Naive thymus-derived CD8-positive, alpha-beta T cell (primary cell): ENCODE measurements around the gene ZBTB7C. TPM values are rescaled to one million over a fixed set of nuclear protein-coding genes. Genes with fewer than 3 reads are reported as not detected.

Experiments
- ATAC-seq, 2 donors: fragments of 150-1000 bp; cut with Tn5 transposase in 1 of 2; sonication (Bioruptor Pico), chemical (Tn5 transposase) in 1 of 2; 1 replicate in 1 of 2; 2 replicates in 1 of 2; pipeline ENCODE4 v1.10.0; 2021; ENCODE audit warnings: mild to moderate bottlenecking in 2 of 2, moderate library complexity in 2 of 2
- POLR2A ChIA-PET: fragments of 350-600 bp; sonication (Branson Sonifier 250); formaldehyde crosslinking; loops from one replicate; lab custom pipeline; 2021; ENCODE audit warnings: antibody characterized with exemption; lab: Charles Lee
- DNase-seq, 10 donors: peaks; one replicate each; pipeline versions ENCODE4 v3.0.0 to v3.0.0-alpha.2; 2020 to 2022
- H3K27ac Mint-ChIP-seq, 10 donors: one replicate each; pipeline ENCODE4 v1.8.0; 2020 to 2022; ENCODE audit warnings: mild to moderate bottlenecking in 10 of 10, mixed read lengths in 10 of 10, moderate library complexity in 4 of 10, inconsistent platforms in 1 of 10
- H3K27me3 Mint-ChIP-seq, 5 donors: one replicate each; pipeline ENCODE4 v1.8.0; 2021 to 2022; ENCODE audit warnings: mixed read lengths in 5 of 5
- H3K36me3 Mint-ChIP-seq, 3 donors: one replicate each; pipeline ENCODE4 v1.8.0; 2020 to 2022; ENCODE audit warnings: mixed read lengths in 3 of 3, mild to moderate bottlenecking in 2 of 3, inconsistent platforms in 1 of 3
- H3K4me1 Mint-ChIP-seq, 4 donors: one replicate each; pipeline ENCODE4 v1.8.0; 2021 to 2022; ENCODE audit warnings: mixed read lengths in 4 of 4
- H3K4me3 Mint-ChIP-seq, 10 donors: one replicate each; pipeline ENCODE4 v1.8.0; 2020 to 2022; ENCODE audit warnings: mild to moderate bottlenecking in 10 of 10, mixed read lengths in 10 of 10, moderate library complexity in 6 of 10, inconsistent platforms in 1 of 10
- H3K9me3 Mint-ChIP-seq, 9 donors: one replicate each; pipeline ENCODE4 v1.8.0; 2020 to 2022; ENCODE audit warnings: mixed read lengths in 9 of 9, mild to moderate bottlenecking in 3 of 9, inconsistent platforms in 1 of 9, moderate library complexity in 1 of 9
- polyA plus RNA-seq, 3 donors: library from polyadenylated mRNA; unstranded; fragments of 300-500 nt; fragmentation: Illumina TruSeq; gene quantifications; one replicate each; pipeline ENCODE4 v1.2.3, GENCODE V29; 2021
- total RNA-seq, 8 experiments: library from RNA in 2 of 8; stranded (reverse) in 2 of 8; gene quantifications; one replicate each; pipeline ENCODE4 v1.2.3 and lab custom pipeline; 2021 to 2026

ZBTB7C gene
- total and polyA plus RNA-seq, 5 experiments from 2014 or later, result not detected

GRCh38 chr18:48200631-48201336 lies 208.4 kb downstream of the ZBTB7C start:
- no peaks in the 10 kb centered on the region for H3K4me1 Mint-ChIP-seq
- DNase-seq (no peak), ATAC-seq (no peak)
- peaks cover 20 to 69% (median 51%) of the 10 kb centered on the region in 5 donors for H3K27me3 Mint-ChIP-seq
- POLR2A ChIA-PET, result no interaction called here
- peaks cover 0 to 4% (median 0%) of the 10 kb centered on the region in 9 donors for H3K9me3 Mint-ChIP-seq
- peaks cover 0 to 4% (median 0%) of the 10 kb centered on the region in 3 donors for H3K36me3 Mint-ChIP-seq
- no peak overlapping the region for H3K4me3 Mint-ChIP-seq
- H3K27ac Mint-ChIP-seq, result no peak overlapping the region

GRCh38 chr18:48199399-48199798 lies 209.8 kb downstream of the ZBTB7C start:
- H3K27me3 Mint-ChIP-seq, result peaks cover 22 to 64% (median 51%) of the 10 kb centered on the region in 5 donors
- ATAC-seq, result no peak
- H3K4me3 Mint-ChIP-seq, result no peak overlapping the region
- DNase-seq, result no peak
- peaks cover 0 to 4% (median 0%) of the 10 kb centered on the region in 3 donors for H3K36me3 Mint-ChIP-seq
- peaks cover 0 to 7% (median 3%) of the 10 kb centered on the region in 9 donors for H3K9me3 Mint-ChIP-seq
- H3K27ac Mint-ChIP-seq, result no peak overlapping the region
- no peaks in the 10 kb centered on the region for H3K4me1 Mint-ChIP-seq
- POLR2A ChIA-PET, result no interaction called here

- Mint-ChIP-seq H3K36me3 (peaks cover 0 to 4% (median 0%) of the 10 kb centered on the region in 3 donors), H3K9me3 (peaks cover 0 to 10% (median 4%) of the 10 kb centered on the region in 9 donors), H3K4me1 (no peaks in the 10 kb centered on the region), H3K4me3 (no peak overlapping the region), H3K27ac (no peak overlapping the region), H3K27me3 (peaks cover 19 to 49% (median 43%) of the 10 kb centered on the region in 5 donors)
- POLR2A ChIA-PET, result no interaction called here
- ATAC-seq (no peak), DNase-seq (no peak)
These were observed 211.4 kb downstream of the ZBTB7C start for GRCh38 chr18:48197819-48198218.

- DNase-seq, result no peak
- ATAC-seq, result no peak
These were observed 213.4 kb downstream of the ZBTB7C start for GRCh38 chr18:48195787-48196186.

GRCh38 chr18:48194591-48195181 lies 214.5 kb downstream of the ZBTB7C start:
- DNase-seq, result no peak
- no peaks in the 10 kb centered on the region for H3K4me1 Mint-ChIP-seq

More at GRCh38 chr18:48195787-48196186, 213.4 kb downstream of the ZBTB7C start:
- POLR2A ChIA-PET, result no interaction called here
- Mint-ChIP-seq H3K4me3 (no peak overlapping the region), H3K4me1 (no peaks in the 10 kb centered on the region), H3K27me3 (peaks cover 14 to 34% (median 29%) of the 10 kb centered on the region in 5 donors), H3K36me3 (peaks cover 0 to 4% (median 0%) of the 10 kb centered on the region in 3 donors), H3K9me3 (peaks cover 0 to 10% (median 4%) of the 10 kb centered on the region in 9 donors), H3K27ac (no peak overlapping the region)

GRCh38 chr18:48193521-48194492 lies 215.4 kb downstream of the ZBTB7C start:
- no peak overlapping the region for H3K27ac Mint-ChIP-seq
- peaks cover 0 to 10% (median 4%) of the 10 kb centered on the region in 9 donors for H3K9me3 Mint-ChIP-seq
- DNase-seq (no peak), ATAC-seq (no peak)
- peaks cover 0 to 4% (median 0%) of the 10 kb centered on the region in 3 donors for H3K36me3 Mint-ChIP-seq
- no peaks in the 10 kb centered on the region for H3K4me1 Mint-ChIP-seq
- no peak overlapping the region for H3K4me3 Mint-ChIP-seq
- peaks cover 12 to 32% (median 17%) of the 10 kb centered on the region in 5 donors for H3K27me3 Mint-ChIP-seq
- POLR2A ChIA-PET, result no interaction called here

More at GRCh38 chr18:48194591-48195181, 214.5 kb downstream of the ZBTB7C start:
- POLR2A ChIA-PET, result no interaction called here
- H3K4me3 Mint-ChIP-seq, result no peak overlapping the region
- no peak for ATAC-seq
- H3K9me3 Mint-ChIP-seq, result peaks cover 0 to 10% (median 4%) of the 10 kb centered on the region in 9 donors
- peaks cover 0 to 4% (median 0%) of the 10 kb centered on the region in 3 donors for H3K36me3 Mint-ChIP-seq
- no peak overlapping the region for H3K27ac Mint-ChIP-seq
- peaks cover 11 to 35% (median 25%) of the 10 kb centered on the region in 5 donors for H3K27me3 Mint-ChIP-seq

GRCh38 chr18:48192542-48192941 lies 216.6 kb downstream of the ZBTB7C start:
- DNase-seq (no peak), ATAC-seq (no peak)
- POLR2A ChIA-PET, result no interaction called here
- Mint-ChIP-seq H3K4me3 (no peak overlapping the region), H3K4me1 (no peaks in the 10 kb centered on the region), H3K27ac (no peak overlapping the region), H3K27me3 (peaks cover 9 to 27% (median 14%) of the 10 kb centered on the region in 5 donors), H3K36me3 (peaks cover 0 to under 1% (median 0%) of the 10 kb centered on the region in 3 donors), H3K9me3 (peaks cover 0 to 10% (median 3%) of the 10 kb centered on the region in 9 donors)

GRCh38 chr18:48191494-48191893 lies 217.7 kb downstream of the ZBTB7C start:
- peaks cover 0 to 10% (median 1%) of the 10 kb centered on the region in 9 donors for H3K9me3 Mint-ChIP-seq
- no peaks in the 10 kb centered on the region for H3K4me1 Mint-ChIP-seq
- no peak overlapping the region for H3K4me3 Mint-ChIP-seq
- DNase-seq (no peak), ATAC-seq (no peak)
- H3K27me3 Mint-ChIP-seq, result peaks cover 8 to 37% (median 13%) of the 10 kb centered on the region in 5 donors
- POLR2A ChIA-PET, result no interaction called here
- no peak overlapping the region for H3K27ac Mint-ChIP-seq
- no peaks in the 10 kb centered on the region for H3K36me3 Mint-ChIP-seq

- Mint-ChIP-seq H3K4me1 (no peaks in the 10 kb centered on the region), H3K4me3 (no peak overlapping the region), H3K27ac (no peak overlapping the region), H3K27me3 (peaks cover 9 to 42% (median 12%) of the 10 kb centered on the region in 5 donors), H3K36me3 (no peaks in the 10 kb centered on the region), H3K9me3 (peaks cover 0 to 10% (median 0%) of the 10 kb centered on the region in 9 donors)
- POLR2A ChIA-PET, result no interaction called here
- ATAC-seq (no peak), DNase-seq (no peak)
These were observed 218.2 kb downstream of the ZBTB7C start for GRCh38 chr18:48190994-48191393.

- Mint-ChIP-seq H3K36me3 (no peaks in the 10 kb centered on the region), H3K27me3 (peaks cover 10 to 65% (median 23%) of the 10 kb centered on the region in 5 donors), H3K27ac (no peak overlapping the region), H3K4me1 (no peaks in the 10 kb centered on the region), H3K4me3 (no peak overlapping the region), H3K9me3 (no peaks in the 10 kb centered on the region)
- ATAC-seq (no peak), DNase-seq (no peak)
- POLR2A ChIA-PET, result no interaction called here
These were observed 220.6 kb downstream of the ZBTB7C start for GRCh38 chr18:48188609-48189008.

- no peaks in the 10 kb centered on the region for H3K4me1 Mint-ChIP-seq
- ATAC-seq, result no peak
- POLR2A ChIA-PET, result no interaction called here
These were observed 222.3 kb downstream of the ZBTB7C start for GRCh38 chr18:48186861-48187260.

GRCh38 chr18:48186131-48186766 lies 222.9 kb downstream of the ZBTB7C start:
- no peaks in the 10 kb centered on the region for H3K36me3 Mint-ChIP-seq
- no peak overlapping the region for H3K4me3 Mint-ChIP-seq
- DNase-seq (no peak), ATAC-seq (no peak)
- no peak overlapping the region for H3K27ac Mint-ChIP-seq
- H3K4me1 Mint-ChIP-seq, result no peaks in the 10 kb centered on the region
- POLR2A ChIA-PET, result no interaction called here
- no peaks in the 10 kb centered on the region for H3K9me3 Mint-ChIP-seq
- H3K27me3 Mint-ChIP-seq, result peaks cover 13 to 81% (median 24%) of the 10 kb centered on the region in 5 donors

More at GRCh38 chr18:48186861-48187260, 222.3 kb downstream of the ZBTB7C start:
- no peak for DNase-seq
- no peaks in the 10 kb centered on the region for H3K9me3 Mint-ChIP-seq
- H3K27ac Mint-ChIP-seq, result no peak overlapping the region
- H3K4me3 Mint-ChIP-seq, result no peak overlapping the region
- peaks cover 11 to 75% (median 23%) of the 10 kb centered on the region in 5 donors for H3K27me3 Mint-ChIP-seq
- no peaks in the 10 kb centered on the region for H3K36me3 Mint-ChIP-seq
